Dermis microvascular lymphatic vessel endothelial cell (primary cell): Measurements from ENCODE around the gene NR3C2. TPM values are rescaled to one million over a fixed set of nuclear protein-coding genes. Genes with fewer than 3 reads are reported as not detected.
A peak's percentile ranks its signal among the peaks of the same experiment; 100 is the strongest.
"Not testable (repeated sequence)": the region's sequence is repeated elsewhere in the genome, so short reads cannot be mapped to it uniquely, and the experiment has no call there.

ENCODE experiments used
- DNase-seq, 2 donors: peaks; one replicate each; pipeline versions ENCODE4 v3.0.0 to v3.0.0-alpha.2; 2010; ENCODE audit warnings: low read depth in 2 of 2
- total RNA-seq: library from RNA; depleted of rRNA; stranded (reverse); fragments of >200 nt; gene quantifications from 2 replicates; pipeline ENCODE4 v1.2.1, GENCODE V29; 2014

The NR3C2 gene
- total RNA-seq, 1 donor from 2014 or later: 6.0 TPM

- no peak for DNase-seq
Measured at GRCh38 chr4:148171596-148171995, 270.6 kb downstream of the NR3C2 start.

GRCh38 chr4:148170408-148171365, 271.5 kb downstream of the NR3C2 start:
- no peak for DNase-seq

GRCh38 chr4:148166132-148166591, 276.1 kb downstream of the NR3C2 start:
- DNase-seq: peak; percentile 4 to 6

- DNase-seq: no peak
Measured at GRCh38 chr4:148164557-148164956, 277.7 kb downstream of the NR3C2 start.

- DNase-seq: no peak
Measured at GRCh38 chr4:148162991-148163390, 279.2 kb downstream of the NR3C2 start.

GRCh38 chr4:148162519-148162918, 279.7 kb downstream of the NR3C2 start:
- DNase-seq: no peak

- no peak for DNase-seq
Measured at GRCh38 chr4:148161601-148162000, 280.6 kb downstream of the NR3C2 start.

GRCh38 chr4:148159793-148160192, 282.4 kb downstream of the NR3C2 start:
- no peak for DNase-seq

- DNase-seq: no peak
Measured at GRCh38 chr4:148154769-148155168, 287.4 kb downstream of the NR3C2 start.

GRCh38 chr4:148152868-148153625, 289.2 kb downstream of the NR3C2 start:
- DNase-seq: no peak

- DNase-seq: no peak
Measured at GRCh38 chr4:148151806-148152205, 290.4 kb downstream of the NR3C2 start.

GRCh38 chr4:148145475-148145874, 296.7 kb downstream of the NR3C2 start:
- DNase-seq: no peak

- no peak for DNase-seq
Measured at GRCh38 chr4:148143174-148143573, 299.0 kb downstream of the NR3C2 start.

GRCh38 chr4:148141501-148141900, 300.7 kb downstream of the NR3C2 start:
- no peak for DNase-seq

GRCh38 chr4:148126825-148127224, 315.4 kb downstream of the NR3C2 start:
- DNase-seq: no peak

GRCh38 chr4:148124512-148124911, 317.7 kb downstream of the NR3C2 start:
- peak in 1 of 2 donors; percentile 13 for DNase-seq

GRCh38 chr4:148123161-148123560, 319.1 kb downstream of the NR3C2 start:
- not testable (repeated sequence) for DNase-seq

GRCh38 chr4:148120216-148120615, 322.0 kb downstream of the NR3C2 start:
- no peak for DNase-seq

GRCh38 chr4:148118633-148119032, 323.6 kb downstream of the NR3C2 start:
- no peak for DNase-seq

GRCh38 chr4:148118179-148118578, 324.0 kb downstream of the NR3C2 start:
- DNase-seq: no peak

- no peak for DNase-seq
Measured at GRCh38 chr4:148116969-148117368, 325.2 kb downstream of the NR3C2 start.

GRCh38 chr4:148116264-148116663, 325.9 kb downstream of the NR3C2 start:
- DNase-seq: peak in 1 of 2 donors; percentile 3
